D721Med (cell line): ENCODE data around the gene SCIMP.
A peak's percentile ranks its signal among the peaks of the same experiment; 100 is the strongest.
"Not testable (repeated sequence)": the region's sequence is repeated elsewhere in the genome, so short reads cannot be mapped to it uniquely, and the experiment has no call there.

Experiments used
- DNase-seq: peaks from one replicate; pipeline ENCODE4 v3.0.0; 2011; ENCODE audit warnings: low spot score; ENCODE audit not compliant: insufficient read length
- FAIRE-seq: peaks from 2 replicates; lab custom pipeline; 2011; peaks lifted over from hg19 to GRCh38; lab: Jason Lieb, UNC
- CTCF ChIP-seq: IDR thresholded peaks from 2 replicates; pipeline ENCODE4 v1.5.1; 2012; ENCODE audit warnings: mild to moderate bottlenecking, control low read depth; ENCODE audit not compliant: insufficient read depth; ENCODE audit errors: missing control alignments

SCIMP gene

DNA sequence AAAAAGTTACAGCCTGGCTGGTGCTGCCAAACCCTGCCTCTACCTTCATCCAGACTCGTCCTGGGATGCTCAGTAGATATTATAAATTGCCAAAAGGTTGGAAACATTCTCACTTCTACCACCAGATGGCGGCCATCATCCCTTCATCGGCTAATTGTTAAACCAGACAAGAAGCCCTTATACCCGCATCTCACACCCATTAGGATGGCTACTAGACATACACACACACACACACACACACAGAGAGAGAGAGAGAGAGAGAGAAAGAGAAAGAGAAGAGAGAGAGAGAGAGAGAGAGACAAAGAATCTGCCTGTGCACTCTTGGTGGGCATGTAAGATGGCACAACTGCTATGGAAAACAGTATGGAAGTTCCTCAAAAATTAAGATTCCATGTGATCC is 15.0 kb upstream of the SCIMP start:
- DNase-seq (peak; percentile 60), FAIRE-seq (no peak)

GRCh38 chr17:5248821-5249479 is 14.3 kb upstream of the SCIMP start:
- FAIRE-seq, result no peak
- TF ChIP-seq CTCF, result no peak
- DNase-seq, result no peak

More for the DNA sequence above, 15.0 kb upstream of the SCIMP start:
- peak; percentile 48 for TF ChIP-seq CTCF

DNA sequence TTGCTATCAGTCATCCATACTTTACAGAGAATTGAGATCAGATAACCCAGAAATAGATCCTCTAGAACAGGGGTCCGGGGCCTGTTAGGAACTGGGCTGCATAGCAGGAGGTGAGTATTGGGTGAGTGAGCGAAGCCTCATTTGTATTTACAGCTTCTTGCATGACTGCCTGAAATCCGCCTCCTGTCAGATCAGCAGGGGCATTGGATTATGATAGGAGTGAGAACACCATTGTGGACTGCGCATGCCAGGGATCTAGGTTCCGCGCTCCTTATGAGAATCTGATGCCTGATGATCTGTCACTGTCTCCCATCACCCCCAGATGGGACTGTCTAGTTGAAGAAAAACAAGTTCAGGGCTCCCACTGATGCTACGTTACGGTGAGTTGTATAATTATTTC is 13.0 kb upstream of the SCIMP start:
- DNase-seq (no peak), FAIRE-seq (no peak)
- TF ChIP-seq CTCF, result no peak

DNA sequence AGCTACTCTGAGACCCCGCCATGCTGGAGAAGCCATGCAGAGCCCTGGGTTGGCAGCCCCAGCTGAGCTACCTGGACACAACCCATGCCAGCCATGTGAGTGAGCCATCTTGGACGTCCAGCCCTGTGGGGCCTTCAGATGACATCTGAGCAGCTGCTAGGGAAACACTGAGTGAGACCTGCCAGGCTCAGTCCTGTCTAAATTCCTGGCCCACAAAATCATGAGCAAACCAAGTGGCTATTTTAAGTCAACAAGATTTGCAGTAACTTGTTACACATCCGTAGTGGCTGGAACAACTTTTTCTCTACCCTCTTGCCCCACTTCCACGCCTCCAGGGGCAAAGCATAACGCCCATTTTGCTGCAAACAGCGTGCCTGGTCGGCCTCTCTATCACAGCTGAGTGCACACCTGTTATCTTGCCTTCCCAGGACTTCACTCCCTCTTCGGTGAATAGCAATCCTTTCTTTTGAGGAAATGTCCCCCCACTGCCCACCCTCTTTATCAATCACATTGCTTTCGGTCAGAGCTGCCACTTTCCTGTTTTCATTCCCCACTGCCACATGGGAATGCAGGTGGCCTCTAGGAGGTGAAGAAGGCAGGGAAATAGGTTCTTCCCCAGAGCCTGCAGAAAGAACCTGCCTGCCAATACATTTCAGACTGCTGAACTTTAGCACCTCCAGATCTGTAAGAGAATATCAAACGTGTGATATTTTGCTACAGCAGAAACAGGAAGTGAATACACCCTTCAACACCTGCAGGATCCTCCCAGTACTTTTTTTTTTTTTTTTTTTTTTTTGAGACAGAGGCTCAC is 7.4 kb upstream of the SCIMP start:
- no peak for FAIRE-seq
- DNase-seq, result no peak
- TF ChIP-seq CTCF, result no peak

- not testable (repeated sequence) for FAIRE-seq, DNase-seq
Observed at GRCh38 chr17:5239769-5240168, 5.1 kb upstream of the SCIMP start.

DNA sequence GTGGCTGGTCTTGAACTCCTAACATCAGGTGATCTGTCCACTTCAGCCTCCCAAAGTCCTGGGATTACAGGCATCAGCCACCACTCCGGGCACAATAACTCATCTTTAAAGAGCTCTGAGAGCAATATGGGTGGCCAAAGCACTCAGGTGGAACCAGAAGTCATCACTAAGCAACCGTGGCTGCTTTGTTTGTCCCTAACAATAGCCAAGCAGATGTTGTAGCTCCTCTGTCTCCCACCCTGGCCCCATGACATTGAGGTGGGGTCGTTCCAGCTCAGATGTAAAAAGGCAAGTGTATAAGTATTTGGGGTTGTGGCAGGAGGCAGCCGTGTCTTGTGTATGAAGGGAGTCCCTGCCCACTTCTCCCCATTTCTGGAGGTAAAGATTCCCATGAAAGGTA is 3.7 kb upstream of the SCIMP start:
- no peak for DNase-seq
- FAIRE-seq, result no peak
- TF ChIP-seq CTCF, result no peak

DNA sequence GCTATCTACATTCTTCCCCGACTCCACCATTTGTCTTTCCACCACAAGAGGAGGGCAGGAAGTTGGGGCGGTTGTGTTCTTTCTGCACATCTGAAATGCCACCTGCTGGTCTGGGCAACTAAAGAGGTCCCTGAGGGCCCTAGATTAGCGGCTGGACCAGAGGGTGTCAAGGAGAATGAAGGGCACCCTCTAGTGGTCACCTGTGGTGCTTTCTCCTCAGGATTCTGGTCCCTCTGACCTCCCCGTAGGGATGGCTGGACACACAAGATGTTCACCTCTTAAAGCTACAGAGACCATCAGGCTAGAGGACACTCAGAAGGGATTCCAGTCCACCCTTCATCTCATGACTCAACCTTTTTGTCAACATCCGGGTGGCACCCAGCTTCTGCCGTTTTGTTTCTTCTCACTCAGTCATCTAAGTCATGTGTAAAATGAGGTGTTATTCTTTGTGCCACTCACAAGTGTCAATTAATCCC is 2.9 kb upstream of the SCIMP start:
- no peak for FAIRE-seq
- peak; percentile 28 for TF ChIP-seq CTCF

More for the DNA sequence above, 2.9 kb upstream of the SCIMP start:
- peak; percentile 39 for DNase-seq
